ENCODE data around the gene RADIL. TPM values are rescaled to one million over a fixed set of nuclear protein-coding genes. Genes with fewer than 3 reads are reported as not detected.
A peak's percentile ranks its signal among the peaks of the same experiment; 100 is the strongest.

The RADIL gene
- total and polyA plus RNA-seq, 9 of the 15 experiments (the other 6 are each of a cell fraction or from before 2014, with no cell fraction given) = 0.06 to 8.1 (median 1.9) TPM; not detected in 1

DNA sequence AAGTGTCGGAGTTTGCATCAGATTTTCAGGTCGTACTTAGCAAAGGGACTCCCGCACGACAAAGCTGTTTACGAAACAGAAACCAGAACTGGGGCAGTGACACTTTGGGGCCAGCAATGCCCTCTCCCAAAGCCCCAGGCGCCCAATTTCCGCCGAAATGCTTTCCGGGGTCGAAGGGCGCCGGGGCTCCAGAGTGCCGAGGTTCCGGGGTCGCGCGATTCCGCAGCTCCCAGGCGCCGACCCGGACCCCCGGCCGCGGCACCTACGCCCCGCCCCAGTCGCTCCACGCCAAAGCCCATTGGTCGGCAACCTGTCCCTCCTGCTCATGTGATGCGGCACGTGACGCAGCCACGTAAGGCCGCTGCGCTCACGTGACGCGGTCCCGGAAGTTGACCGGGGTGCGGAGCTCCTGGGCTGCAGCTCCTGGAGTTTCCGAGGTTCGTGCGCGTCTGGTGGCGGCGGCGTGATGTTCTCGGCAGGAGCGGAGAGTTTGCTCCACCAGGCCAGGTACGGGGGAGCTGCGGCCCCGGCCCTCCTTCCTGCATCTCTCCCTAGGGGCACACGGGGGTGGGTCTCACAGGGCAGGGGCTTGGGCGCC lies 108.2 kb downstream of the RADIL start, which contains the start of gene AP5Z1 (continued):
- TF ChIP-seq ZNF75A (CRISPR knock-in tag; IDR thresholded peaks at IDR 0.05) (no peak), CBFB (CRISPR knock-in tag; IDR thresholded peaks at IDR 0.05) (no peak), ILK (tag; IDR thresholded peaks at IDR 0.05; ENCODE audit: borderline replicate concordance, low read depth) (no peak), ARID3A (IDR thresholded peaks at IDR 0.05; ENCODE audit: borderline replicate concordance, low read depth, low read length) (no peak), ZNF586 (CRISPR knock-in tag; conservative IDR thresholded peaks at IDR 0.05) (no peak), IRF2 (CRISPR knock-in tag; IDR thresholded peaks at IDR 0.05) (peak; percentile 90; the same call in 1 of the 2 replicates), ZNF696 (CRISPR knock-in tag; conservative IDR thresholded peaks at IDR 0.05) (no peak), NCOA1 (IDR thresholded peaks at IDR 0.05; ENCODE audit: low read depth) (peak; percentile 59; the same call in 1 of the 2 replicates), KDM2B (CRISPR knock-in tag; IDR thresholded peaks at IDR 0.05) (peak; percentile 44; the same call in 1 of the 2 replicates), PPARD (CRISPR knock-in tag; IDR thresholded peaks at IDR 0.05) (no peak), RHOXF2B (CRISPR knock-in tag; conservative IDR thresholded peaks at IDR 0.05) (peak; percentile 50; the same call in 1 of the 2 replicates), ZBTB12 (CRISPR knock-in tag; IDR thresholded peaks at IDR 0.05) (peak; percentile 72), KLF6 (CRISPR knock-in tag; IDR thresholded peaks at IDR 0.05; ENCODE audit: borderline replicate concordance) (no peak), DLX4 (CRISPR knock-in tag; IDR thresholded peaks at IDR 0.05) (no peak), CREM (IDR thresholded peaks at IDR 0.05; ENCODE audit: low read depth) (peak; percentile 96), HDAC3 (IDR thresholded peaks at IDR 0.05; ENCODE audit: borderline replicate concordance, partially characterized antibody) (no peak), HNRNPK (IDR thresholded peaks at IDR 0.05; ENCODE audit: low read depth, low read length, poor library complexity, severe bottlenecking) (no peak)
- TF ChIP-seq, protein P1, sequence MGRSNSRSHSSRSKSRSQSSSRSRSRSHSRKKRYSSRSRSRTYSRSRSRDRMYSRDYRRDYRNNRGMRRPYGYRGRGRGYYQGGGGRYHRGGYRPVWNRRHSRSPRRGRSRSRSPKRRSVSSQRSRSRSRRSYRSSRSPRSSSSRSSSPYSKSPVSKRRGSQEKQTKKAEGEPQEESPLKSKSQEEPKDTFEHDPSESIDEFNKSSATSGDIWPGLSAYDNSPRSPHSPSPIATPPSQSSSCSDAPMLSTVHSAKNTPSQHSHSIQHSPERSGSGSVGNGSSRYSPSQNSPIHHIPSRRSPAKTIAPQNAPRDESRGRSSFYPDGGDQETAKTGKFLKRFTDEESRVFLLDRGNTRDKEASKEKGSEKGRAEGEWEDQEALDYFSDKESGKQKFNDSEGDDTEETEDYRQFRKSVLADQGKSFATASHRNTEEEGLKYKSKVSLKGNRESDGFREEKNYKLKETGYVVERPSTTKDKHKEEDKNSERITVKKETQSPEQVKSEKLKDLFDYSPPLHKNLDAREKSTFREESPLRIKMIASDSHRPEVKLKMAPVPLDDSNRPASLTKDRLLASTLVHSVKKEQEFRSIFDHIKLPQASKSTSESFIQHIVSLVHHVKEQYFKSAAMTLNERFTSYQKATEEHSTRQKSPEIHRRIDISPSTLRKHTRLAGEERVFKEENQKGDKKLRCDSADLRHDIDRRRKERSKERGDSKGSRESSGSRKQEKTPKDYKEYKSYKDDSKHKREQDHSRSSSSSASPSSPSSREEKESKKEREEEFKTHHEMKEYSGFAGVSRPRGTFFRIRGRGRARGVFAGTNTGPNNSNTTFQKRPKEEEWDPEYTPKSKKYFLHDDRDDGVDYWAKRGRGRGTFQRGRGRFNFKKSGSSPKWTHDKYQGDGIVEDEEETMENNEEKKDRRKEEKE (IDR thresholded peaks at IDR 0.05; ENCODE audit: borderline replicate concordance in 1 of 2, control insufficient read depth in 1 of 2, low read depth in 2 of 2, low read length in 1 of 2) = no peak
- TF ChIP-seq, protein P2, sequence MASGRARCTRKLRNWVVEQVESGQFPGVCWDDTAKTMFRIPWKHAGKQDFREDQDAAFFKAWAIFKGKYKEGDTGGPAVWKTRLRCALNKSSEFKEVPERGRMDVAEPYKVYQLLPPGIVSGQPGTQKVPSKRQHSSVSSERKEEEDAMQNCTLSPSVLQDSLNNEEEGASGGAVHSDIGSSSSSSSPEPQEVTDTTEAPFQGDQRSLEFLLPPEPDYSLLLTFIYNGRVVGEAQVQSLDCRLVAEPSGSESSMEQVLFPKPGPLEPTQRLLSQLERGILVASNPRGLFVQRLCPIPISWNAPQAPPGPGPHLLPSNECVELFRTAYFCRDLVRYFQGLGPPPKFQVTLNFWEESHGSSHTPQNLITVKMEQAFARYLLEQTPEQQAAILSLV (tag; IDR thresholded peaks at IDR 0.05) = no peak
